Smooth muscle cell (in vitro differentiated cells): ENCODE data around the gene TRIM42. TPM values are rescaled to one million over a fixed set of nuclear protein-coding genes. Genes with fewer than 3 reads are reported as not detected.

ENCODE experiments used
- DNase-seq: peaks from one replicate; lab custom pipeline; 2025; ENCODE audit not compliant: unreplicated experiment; lab: John Stamatoyannopoulos, UW
- H2AFZ ChIP-seq: fragments of 200-600 bp; sonication (generic); 2 replicates; pipeline ENCODE4 v1.6.0; 2016; ENCODE audit warnings: antibody characterized with exemption, low read depth, mild to moderate bottlenecking
- H3F3A ChIP-seq: fragments of 200-600 bp; sonication (generic); 2 replicates; pipeline ENCODE4 v1.6.0; 2017; ENCODE audit warnings: antibody characterized with exemption, low read depth
- H3K27ac ChIP-seq: fragments of 200-600 bp; sonication (generic); 2 replicates; pipeline ENCODE4 v1.5.1; 2016; ENCODE audit warnings: low read depth, mild to moderate bottlenecking
- H3K27me3 ChIP-seq: fragments of 200-600 bp; sonication (generic); 2 replicates; pipeline ENCODE4 v1.6.1; 2016; ENCODE audit warnings: low read depth, mild to moderate bottlenecking
- H3K36me3 ChIP-seq: fragments of 200-600 bp; sonication (generic); 2 replicates; pipeline ENCODE4 v1.5.1; 2016; ENCODE audit warnings: low read depth
- H3K4me1 ChIP-seq: fragments of 200-600 bp; sonication (generic); 2 replicates; pipeline ENCODE4 v1.5.1; 2016; ENCODE audit warnings: low read depth
- H3K4me2 ChIP-seq: fragments of 200-600 bp; sonication (generic); 2 replicates; pipeline ENCODE4 v1.6.0; 2016; ENCODE audit warnings: mild to moderate bottlenecking
- H3K4me3 ChIP-seq: fragments of 200-600 bp; sonication (generic); 2 replicates; pipeline ENCODE4 v1.5.1; 2016; ENCODE audit warnings: mild to moderate bottlenecking
- H3K79me2 ChIP-seq: fragments of 200-600 bp; sonication (generic); 2 replicates; pipeline ENCODE4 v1.6.0; 2016; ENCODE audit warnings: low read depth, mild to moderate bottlenecking
- H3K9ac ChIP-seq: fragments of 200-600 bp; sonication (generic); 2 replicates; pipeline ENCODE4 v1.6.0; 2016; ENCODE audit warnings: low read depth
- H3K9me3 ChIP-seq: fragments of 200-600 bp; sonication (generic); replicated peaks from 2 replicates; pipeline ENCODE4 v1.5.1; 2016; ENCODE audit warnings: low read depth
- H4K20me1 ChIP-seq: fragments of 200-600 bp; sonication (generic); 2 replicates; pipeline ENCODE4 v1.6.0; 2016; ENCODE audit warnings: low read depth
- WGBS: methylation state at CpG from one replicate; pipeline ENCODE4 v1.1.7; 2016; ENCODE audit warnings: low lambda C conversion rate; 5-methylcytosine and 5-hydroxymethylcytosine counted together
- polyA plus RNA-seq: library from polyadenylated mRNA; unstranded; fragments of >200 nt; fragmentation: Nextera tagmentation; extraction: Ambion mirVana; gene quantifications from 2 replicates; pipeline ENCODE4 v1.2.1, GENCODE V29; 2016
- total RNA-seq: library from RNA; depleted of rRNA; stranded (reverse); fragments of >200 nt; gene quantifications from 2 replicates; pipeline ENCODE4 v1.2.3, GENCODE V29; 2014
- TF ChIP-seq, protein P1 (sequence below): fragments of 200-600 bp; sonication (generic); IDR thresholded peaks from 2 replicates; pipeline ENCODE4 v1.5.1; 2017; ENCODE audit warnings: borderline replicate concordance, mild to moderate bottlenecking, antibody characterized with exemption; ENCODE audit not compliant: insufficient read depth, poor library complexity, severe bottlenecking

Gene TRIM42
- total and polyA plus RNA-seq, 2 experiments from 2014 or later: not detected

DNA sequence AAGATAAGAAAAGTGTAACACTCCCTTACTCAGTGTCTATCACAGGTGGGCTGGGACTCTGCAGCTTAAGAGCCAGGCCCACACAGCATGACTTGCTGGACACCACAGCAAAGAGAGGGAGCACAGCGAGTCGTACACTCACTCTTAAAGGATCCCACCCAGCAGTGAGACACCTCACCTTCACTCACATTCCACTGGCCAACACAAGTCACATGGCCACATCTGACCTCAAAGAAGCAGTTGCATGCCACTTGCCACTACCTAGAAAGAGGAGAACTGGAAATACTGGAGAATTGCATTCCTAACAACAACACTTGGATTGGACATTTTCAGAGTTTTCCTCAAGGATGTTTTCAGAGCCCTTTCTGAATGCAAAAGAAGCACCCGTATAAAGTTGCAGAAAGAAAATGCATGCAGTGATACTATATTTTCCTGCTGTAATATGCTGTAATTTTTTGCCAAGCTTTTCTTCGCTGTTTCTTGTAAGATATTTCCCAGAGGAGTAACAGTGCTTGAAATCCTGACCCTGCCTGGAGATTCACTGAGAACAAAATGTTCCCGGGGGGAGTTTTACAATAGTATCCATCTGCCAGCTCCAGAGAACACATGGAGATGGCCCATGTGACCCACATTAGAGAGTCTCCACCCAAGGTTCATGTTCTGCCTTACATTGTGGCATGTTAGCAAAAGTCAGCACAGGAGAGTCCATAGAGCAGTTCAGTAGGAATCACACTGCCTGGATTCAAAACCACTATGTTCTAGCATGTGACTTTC, 42.2 kb downstream of the TRIM42 start:
- H3K27me3 ChIP-seq: no peaks in the 10 kb centered on the region
- no peak overlapping the region for H3K27ac ChIP-seq
- no peaks in the 10 kb centered on the region for H3K36me3 ChIP-seq
- DNase-seq: no peak
- no peak overlapping the region for H2AFZ ChIP-seq
- no peaks in the 10 kb centered on the region for H3F3A ChIP-seq
- no peaks in the 10 kb centered on the region for H4K20me1 ChIP-seq
- no peak overlapping the region for H3K4me3 ChIP-seq
- H3K4me1 ChIP-seq: no peaks in the 10 kb centered on the region
- TF ChIP-seq, protein P1, sequence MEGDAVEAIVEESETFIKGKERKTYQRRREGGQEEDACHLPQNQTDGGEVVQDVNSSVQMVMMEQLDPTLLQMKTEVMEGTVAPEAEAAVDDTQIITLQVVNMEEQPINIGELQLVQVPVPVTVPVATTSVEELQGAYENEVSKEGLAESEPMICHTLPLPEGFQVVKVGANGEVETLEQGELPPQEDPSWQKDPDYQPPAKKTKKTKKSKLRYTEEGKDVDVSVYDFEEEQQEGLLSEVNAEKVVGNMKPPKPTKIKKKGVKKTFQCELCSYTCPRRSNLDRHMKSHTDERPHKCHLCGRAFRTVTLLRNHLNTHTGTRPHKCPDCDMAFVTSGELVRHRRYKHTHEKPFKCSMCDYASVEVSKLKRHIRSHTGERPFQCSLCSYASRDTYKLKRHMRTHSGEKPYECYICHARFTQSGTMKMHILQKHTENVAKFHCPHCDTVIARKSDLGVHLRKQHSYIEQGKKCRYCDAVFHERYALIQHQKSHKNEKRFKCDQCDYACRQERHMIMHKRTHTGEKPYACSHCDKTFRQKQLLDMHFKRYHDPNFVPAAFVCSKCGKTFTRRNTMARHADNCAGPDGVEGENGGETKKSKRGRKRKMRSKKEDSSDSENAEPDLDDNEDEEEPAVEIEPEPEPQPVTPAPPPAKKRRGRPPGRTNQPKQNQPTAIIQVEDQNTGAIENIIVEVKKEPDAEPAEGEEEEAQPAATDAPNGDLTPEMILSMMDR: no peak
- WGBS: 95% methylated on average over 5 of the region's 5 CpGs
- no peak overlapping the region for H3K4me2 ChIP-seq
- H3K79me2 ChIP-seq: no peaks in the 10 kb centered on the region
- no peak overlapping the region for H3K9ac ChIP-seq
- H3K9me3 ChIP-seq: no peaks in the 10 kb centered on the region

DNA sequence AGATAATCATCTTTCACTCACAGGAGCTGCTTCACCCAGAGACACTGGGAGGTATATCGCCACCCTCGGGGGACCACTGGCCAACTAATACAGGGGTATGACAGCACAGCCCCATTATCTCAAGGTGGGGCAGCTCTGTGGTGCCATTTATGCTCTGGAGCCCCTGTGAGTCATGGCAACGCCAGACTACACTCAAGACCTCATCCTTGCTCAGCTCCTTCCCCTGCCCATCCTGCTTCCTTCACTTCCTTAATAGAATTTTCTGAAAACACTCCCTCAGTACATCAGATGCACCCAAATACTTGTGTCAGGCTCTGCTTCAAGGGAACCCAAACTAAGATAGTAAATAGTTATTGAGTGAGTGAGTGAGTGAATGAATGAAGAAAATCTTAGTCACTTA, 45.7 kb downstream of the TRIM42 start:
- Histone ChIP-seq H3K27ac (no peak overlapping the region), H3K4me1 (no peaks in the 10 kb centered on the region), H3F3A (no peaks in the 10 kb centered on the region), H3K79me2 (no peaks in the 10 kb centered on the region), H4K20me1 (no peaks in the 10 kb centered on the region), H3K9me3 (no peaks in the 10 kb centered on the region), H3K27me3 (no peaks in the 10 kb centered on the region), H3K4me2 (no peak overlapping the region), H3K4me3 (no peak overlapping the region), H2AFZ (no peak overlapping the region), H3K36me3 (no peaks in the 10 kb centered on the region), H3K9ac (no peak overlapping the region)
- 61% methylated on average over 3 of the region's 3 CpGs for WGBS
- DNase-seq: no peak
- TF ChIP-seq, protein P1: no peak

DNA sequence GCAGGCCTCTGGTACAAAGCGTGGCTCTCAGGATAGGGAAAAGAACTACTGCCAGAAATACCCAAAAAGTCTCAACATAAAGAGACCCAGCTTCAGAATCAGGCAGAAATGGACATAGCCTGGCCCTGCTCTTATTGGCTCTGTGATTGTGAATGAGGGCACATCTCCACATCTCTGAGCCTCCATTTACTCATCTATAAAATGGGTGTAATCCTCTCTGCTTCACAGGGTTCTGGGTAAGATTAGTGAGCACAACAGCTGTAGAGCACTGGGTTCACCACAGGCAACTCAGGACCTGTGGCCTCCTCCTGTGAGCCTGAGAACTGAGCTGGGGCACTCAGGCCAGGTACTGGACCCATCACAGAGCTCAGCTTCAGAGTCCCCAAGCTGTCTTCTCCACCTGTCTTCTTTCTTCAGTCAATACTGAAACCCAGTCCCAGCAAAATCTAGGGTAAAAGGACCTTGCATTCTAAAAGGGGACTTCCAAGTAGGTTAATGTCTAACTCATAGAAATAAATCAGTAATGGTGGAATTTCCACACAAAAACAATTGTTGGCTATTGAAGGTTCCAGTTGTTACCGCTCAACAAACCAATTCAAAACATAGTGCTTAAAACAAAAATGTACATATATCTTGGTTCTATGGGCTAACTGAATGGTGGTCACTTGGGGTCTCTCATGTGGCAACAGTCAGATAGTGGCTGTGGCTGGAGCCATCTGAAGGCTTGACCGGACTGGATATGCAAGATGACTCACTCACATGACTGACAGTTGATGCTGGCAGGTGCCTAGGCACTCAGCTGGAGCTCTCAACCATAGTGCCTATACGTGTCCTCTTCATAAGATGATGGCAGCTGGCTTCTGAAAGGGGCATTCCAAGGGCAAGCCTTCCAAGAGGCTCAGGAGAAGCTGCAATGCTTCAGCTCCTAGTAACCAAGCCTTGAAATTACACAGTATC, 47.3 kb downstream of the TRIM42 start:
- Histone ChIP-seq H3K4me1 (no peaks in the 10 kb centered on the region), H3K9ac (no peak overlapping the region), H3K9me3 (no peaks in the 10 kb centered on the region), H3K27ac (no peak overlapping the region), H2AFZ (no peak overlapping the region), H3K4me3 (no peak overlapping the region), H4K20me1 (no peaks in the 10 kb centered on the region), H3K4me2 (no peak overlapping the region), H3K36me3 (no peaks in the 10 kb centered on the region), H3K79me2 (no peaks in the 10 kb centered on the region), H3K27me3 (no peaks in the 10 kb centered on the region), H3F3A (no peaks in the 10 kb centered on the region)
- no peak for DNase-seq
- 90% methylated on average over 4 of the region's 4 CpGs for WGBS
- TF ChIP-seq, protein P1: no peak
